ENCODE results near the gene FMO1.

DNA sequence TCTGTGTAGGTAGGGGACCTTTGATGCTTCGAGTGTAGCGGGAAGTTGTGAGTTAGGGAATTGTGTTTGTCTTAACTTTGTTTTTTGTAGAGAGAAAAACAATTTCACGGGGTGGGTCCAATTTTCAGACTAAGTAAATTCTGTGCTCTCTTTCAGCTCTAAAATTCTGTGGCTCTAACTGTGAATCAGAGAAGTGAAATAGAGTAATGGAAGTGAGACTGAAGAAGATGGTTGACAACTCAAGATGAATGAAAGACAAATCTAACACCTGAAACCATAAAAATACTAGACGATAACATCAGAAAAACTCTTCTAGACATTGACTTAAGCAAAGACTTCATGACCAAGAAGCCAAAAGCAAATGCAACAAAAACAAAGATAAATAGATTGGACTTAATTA is 4.4 kb upstream of the FMO1 start:
- TF ChIP-seq CEBPB (IDR thresholded peaks at IDR 0.05) (no peak), RAD21 (IDR thresholded peaks at IDR 0.05; ENCODE audit: low read depth) (no peak), NFIC (IDR thresholded peaks at IDR 0.05) (no peak)

Data from Ishikawa (cell line).